IMR-90 (cell line): ENCODE results near the gene PIEZO2. TPM values are rescaled to one million over a fixed set of nuclear protein-coding genes. Genes with fewer than 3 reads are reported as not detected.

ENCODE experiments used
- ATAC-seq: fragments of 200-7000 bp; cut with Tn5 transposase; 2 replicates; pipeline ENCODE4 v1.9.1; 2020; ENCODE audit warnings: low read depth, mild to moderate bottlenecking, moderate library complexity
- BruUV-seq: library from RNA; stranded (reverse); fragments of 400-500 nt; replicated peaks from 2 replicates; lab custom pipeline; 2021; lab: Mats Ljungman, UMichigan
- CTCF ChIA-PET: fragments of 300-600 bp; formaldehyde crosslinking; extraction: SDS; loops from one replicate; lab custom pipeline; 2021; ENCODE audit warnings: antibody characterized with exemption; lab: Yijun Ruan, JAX
- POLR2A ChIA-PET: fragments of 300-600 bp; sonication (Branson Sonifier 250); formaldehyde crosslinking; loops from one replicate; lab custom pipeline; 2022; ENCODE audit warnings: antibody characterized with exemption; ENCODE audit not compliant: unreplicated experiment; lab: Charles Lee
- DNase-seq: peaks from one replicate; pipeline ENCODE4 v3.0.0; 2013
- H2AFZ ChIP-seq: replicated peaks from 2 replicates; pipeline ENCODE3; 2013; ENCODE audit warnings: low read length, mild to moderate bottlenecking; ENCODE audit not compliant: poor library complexity
- H2AK5ac ChIP-seq: 2 replicates; pipeline ENCODE4 v1.6.1; 2013; ENCODE audit warnings: low read depth, low read length, inconsistent platforms
- H2AK9ac ChIP-seq: replicated peaks from 2 replicates; pipeline ENCODE3; 2013; ENCODE audit warnings: mild to moderate bottlenecking, low read depth, low read length, moderate library complexity; ENCODE audit not compliant: poor library complexity
- H2BK120ac ChIP-seq: 2 replicates; pipeline ENCODE4 v1.6.1; 2013; ENCODE audit warnings: low read depth, low read length, inconsistent platforms
- H2BK15ac ChIP-seq: 3 replicates; pipeline ENCODE4 v1.6.1; 2013; ENCODE audit warnings: low read depth, low read length, inconsistent platforms
- H2BK20ac ChIP-seq: 2 replicates; pipeline ENCODE4 v1.6.1; 2013; ENCODE audit warnings: low read depth, mild to moderate bottlenecking, inconsistent platforms, low read length, moderate library complexity
- H2BK5ac ChIP-seq: 2 replicates; pipeline ENCODE4 v1.6.1; 2013; ENCODE audit warnings: mild to moderate bottlenecking, low read depth, low read length, inconsistent platforms; ENCODE audit not compliant: poor library complexity, severe bottlenecking
- H3K14ac ChIP-seq: replicated peaks from 2 replicates; pipeline ENCODE4 v1.6.1; 2013; ENCODE audit warnings: low read depth, low read length, inconsistent platforms
- H3K18ac ChIP-seq: 2 replicates; pipeline ENCODE4 v1.6.1; 2013; ENCODE audit warnings: low read depth, low read length, control low read depth
- H3K23ac ChIP-seq: 2 replicates; pipeline ENCODE4 v1.6.1; 2013; ENCODE audit warnings: low read depth, low read length, inconsistent platforms
- H3K27ac ChIP-seq: 2 replicates; pipeline ENCODE4 v1.5.1; 2013; ENCODE audit warnings: mild to moderate bottlenecking, control low read depth, low read length; ENCODE audit not compliant: insufficient read depth
- H3K27me3 ChIP-seq: 2 replicates; pipeline ENCODE4 v1.6.1; 2013; ENCODE audit warnings: low read length; ENCODE audit not compliant: control insufficient read depth, insufficient read depth
- H3K36me3 ChIP-seq: 2 replicates; pipeline ENCODE4 v1.6.1; 2013; ENCODE audit warnings: low read length, mixed read lengths; ENCODE audit not compliant: control insufficient read depth, insufficient read depth
- H3K4ac ChIP-seq: 2 replicates; pipeline ENCODE4 v1.6.1; 2013; ENCODE audit warnings: low read depth, low read length, inconsistent platforms
- H3K4me1 ChIP-seq: 2 replicates; pipeline ENCODE4 v1.6.1; 2013; ENCODE audit warnings: low read length, mixed read lengths; ENCODE audit not compliant: control insufficient read depth, insufficient read depth
- H3K4me2 ChIP-seq: 2 replicates; pipeline ENCODE4 v1.6.1; 2013; ENCODE audit warnings: low read depth, mild to moderate bottlenecking, control low read depth, low read length, moderate library complexity
- H3K4me3 ChIP-seq: 2 replicates; pipeline ENCODE4 v1.5.1; 2013; ENCODE audit warnings: low read depth, mild to moderate bottlenecking, control low read depth, low read length, moderate library complexity; ENCODE audit not compliant: insufficient read depth
- H3K56ac ChIP-seq: 2 replicates; pipeline ENCODE4 v1.6.1; 2013; ENCODE audit warnings: low read length, inconsistent platforms; ENCODE audit not compliant: insufficient read depth; ENCODE audit errors: extremely low read depth
- H3K79me1 ChIP-seq, 2 experiments: 2 replicates each; pipeline ENCODE4 v1.6.1; 2013; ENCODE audit warnings: low read length in 2 of 2, inconsistent platforms in 1 of 2, low read depth in 1 of 2
- H3K9ac ChIP-seq: 2 replicates; pipeline ENCODE4 v1.6.1; 2013; ENCODE audit warnings: low read depth, low read length, control low read depth
- H3K9me1 ChIP-seq: 2 replicates; pipeline ENCODE4 v1.6.1; 2013; ENCODE audit warnings: low read length, inconsistent platforms; ENCODE audit not compliant: insufficient read depth
- H3K9me3 ChIP-seq: 2 replicates; pipeline ENCODE4 v1.6.1; 2013; ENCODE audit warnings: low read length; ENCODE audit not compliant: control insufficient read depth, insufficient read depth
- H4K20me1 ChIP-seq: 2 replicates; pipeline ENCODE4 v1.6.1; 2013; ENCODE audit warnings: low read length, inconsistent platforms; ENCODE audit not compliant: insufficient read depth
- H4K5ac ChIP-seq: 2 replicates; pipeline ENCODE4 v1.6.1; 2013; ENCODE audit warnings: mild to moderate bottlenecking, low read depth, low read length, control low read depth
- H4K8ac ChIP-seq, 2 experiments: 2 replicates each; pipeline ENCODE4 v1.6.1; 2013; ENCODE audit warnings: low read depth in 2 of 2, low read length in 2 of 2, control low read depth in 1 of 2, inconsistent platforms in 1 of 2
- H4K91ac ChIP-seq: 2 replicates; pipeline ENCODE4 v1.6.1; 2013; ENCODE audit warnings: low read depth, low read length, inconsistent platforms; ENCODE audit not compliant: insufficient read depth
- BHLHE40 ChIP-seq: fragments of 150-350 bp; IDR thresholded peaks from 2 replicates; pipeline ENCODE4 v1.6.1; 2016; ENCODE audit warnings: mild to moderate bottlenecking, low read depth, low read length
- CEBPB ChIP-seq: IDR thresholded peaks from 2 replicates; pipeline ENCODE4 v1.6.1; 2012; ENCODE audit warnings: low read depth, low read length, improper control_type of control experiment
- CHD1 ChIP-seq: IDR thresholded peaks from 2 replicates; pipeline ENCODE4 v1.6.1; 2012; ENCODE audit warnings: low read depth, low read length, improper control_type of control experiment
- FOS ChIP-seq: fragments of 150-350 bp; IDR thresholded peaks from 2 replicates; pipeline ENCODE4 v1.6.1; 2016; ENCODE audit warnings: low read depth, low read length
- MAFK ChIP-seq: IDR thresholded peaks from 2 replicates; pipeline ENCODE4 v1.6.1; 2012; ENCODE audit warnings: low read depth, low read length, improper control_type of control experiment
- MAZ ChIP-seq: IDR thresholded peaks from 2 replicates; pipeline ENCODE4 v1.6.1; 2012; ENCODE audit warnings: low read depth, mild to moderate bottlenecking, low read length, improper control_type of control experiment, moderate library complexity, borderline replicate concordance
- MXI1 ChIP-seq: IDR thresholded peaks from 2 replicates; pipeline ENCODE4 v1.6.1; 2012; ENCODE audit warnings: low read depth, mild to moderate bottlenecking, low read length, moderate library complexity, borderline replicate concordance
- NFE2L2 ChIP-seq: fragments of 150-350 bp; IDR thresholded peaks from 2 replicates; pipeline ENCODE4 v1.6.1; 2016; ENCODE audit warnings: low read depth, mild to moderate bottlenecking, low read length
- POLR2A ChIP-seq: IDR thresholded peaks from 2 replicates; pipeline ENCODE4 v1.6.1; 2012; ENCODE audit warnings: mild to moderate bottlenecking, low read depth, low read length
- RAD21 ChIP-seq: IDR thresholded peaks from 2 replicates; pipeline ENCODE4 v1.6.1; 2012; ENCODE audit warnings: low read length, improper control_type of control experiment
- RCOR1 ChIP-seq: IDR thresholded peaks from 2 replicates; pipeline ENCODE4 v1.6.1; 2012; ENCODE audit warnings: mild to moderate bottlenecking, low read length, improper control_type of control experiment; ENCODE audit not compliant: insufficient replicate concordance
- RFX5 ChIP-seq: IDR thresholded peaks from 2 replicates; pipeline ENCODE4 v1.8.0; 2012; ENCODE audit warnings: low read depth, mild to moderate bottlenecking, low read length, moderate library complexity
- SMC3 ChIP-seq: fragments of 150-350 bp; IDR thresholded peaks from 2 replicates; pipeline ENCODE4 v1.6.1; 2016; ENCODE audit warnings: low read depth, mild to moderate bottlenecking, antibody characterized with exemption, low read length, moderate library complexity
- WGBS, 2 experiments: methylation state at CpG; one replicate each; pipeline versions ENCODE4 v1.1.5 to v1.1.7; 2013; ENCODE audit warnings: missing lambda C conversion rate in 2 of 2; ENCODE audit not compliant: insufficient read length in 1 of 2; ENCODE audit errors: extremely low coverage in 2 of 2; 5-methylcytosine and 5-hydroxymethylcytosine counted together
- dilution Hi-C: fragments of 300-500 bp; cut with HindIII; formaldehyde crosslinking; loops from one replicate; pipeline ENCODE4 v1.14.3; 2018; ENCODE audit warnings: low sequenced_read_pairs; ENCODE audit not compliant: unreplicated experiment
- in situ Hi-C: fragments of 300-500 bp; cut with MboI; formaldehyde crosslinking; loops from 3 replicates; pipeline ENCODE4 v1.14.3; 2019; ENCODE audit warnings: low sequenced_read_pairs, inconsistent platforms, mixed read lengths
- intact Hi-C: fragments of 100-400 bp; cut with micrococcal nuclease; formaldehyde crosslinking; loops from 2 replicates; pipeline ENCODE4 v1.10.0; 2022
- polyA plus RNA-seq, 3 experiments: library from polyadenylated mRNA; depleted of rRNA; stranded (reverse); fragments of >200 nt; gene quantifications; 2 replicates each; pipeline ENCODE4 v1.2.3, GENCODE V29; 2012; ENCODE audit warnings: low replicate concordance in 1 of 3
- total RNA-seq: library from RNA; depleted of rRNA; stranded (reverse); fragments of >200 nt; gene quantifications from 2 replicates; pipeline ENCODE4 v1.2.3, GENCODE V29; 2012
- TF ChIP-seq, protein P1 (sequence below): fragments of 150-350 bp; IDR thresholded peaks from 2 replicates; pipeline ENCODE4 v1.6.1; 2016; ENCODE audit warnings: low read depth, mild to moderate bottlenecking, low read length, moderate library complexity, borderline replicate concordance
- TF ChIP-seq, protein P2 (sequence below): fragments of 150-350 bp; IDR thresholded peaks from 2 replicates; pipeline ENCODE4 v1.6.1; 2017; ENCODE audit warnings: mild to moderate bottlenecking, antibody characterized with exemption, low read length, low read depth
- TF ChIP-seq, protein P3 (sequence below): conservative IDR thresholded peaks from 2 replicates; pipeline ENCODE4 v1.5.1; 2012; ENCODE audit warnings: mild to moderate bottlenecking, low read depth, low read length, improper control_type of control experiment

Gene PIEZO2
- total and polyA plus RNA-seq, 2 of the 4 experiments (the other 2 are of a cell fraction): 2.4 to 4.1 TPM

DNA sequence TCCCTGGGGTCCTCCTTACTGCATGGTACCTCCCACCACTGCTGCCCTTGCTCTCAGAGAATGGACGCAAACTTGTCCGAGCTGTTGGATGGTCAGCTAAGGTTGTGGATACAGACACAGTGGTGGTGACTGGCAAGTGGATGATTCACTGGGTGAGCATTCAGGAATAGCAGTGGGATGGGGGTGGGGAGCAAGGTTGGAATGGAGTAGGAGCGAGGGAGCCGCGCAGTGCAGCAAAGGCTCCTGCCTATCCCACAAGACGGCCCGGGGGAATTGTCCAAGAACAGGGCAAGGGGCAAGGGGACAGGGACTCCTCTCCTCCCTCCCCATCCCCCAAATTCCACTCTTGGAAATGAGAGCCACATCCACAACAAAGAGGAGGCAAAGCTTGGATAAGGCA lies 102.2 kb downstream of the PIEZO2 start:
- Histone ChIP-seq H2BK5ac (no peak overlapping the region), H2AK9ac (no peak overlapping the region), H4K20me1 (no peaks in the 10 kb centered on the region), H3K79me1 (peaks cover 3 to 11% of the 10 kb centered on the region in 2 experiments; a peak in 2 of 4 replicates), H3K4me2 (no peak overlapping the region), H3K27me3 (no peaks in the 10 kb centered on the region), H3K9me1 (peaks cover 13% of the 10 kb centered on the region), H3K4me3 (no peak overlapping the region), H3K4ac (peak overlapping the region; percentile 62), H3K9me3 (no peaks in the 10 kb centered on the region), H3K4me1 (peaks cover 12% of the 10 kb centered on the region), H3K23ac (no peak overlapping the region; the same call in 1 of the 2 replicates), H2AK5ac (no peak overlapping the region; the same call in 1 of the 2 replicates), H4K8ac (peak overlapping the region in 1 of 2 experiments; percentile 57; a peak in 1 of 4 replicates), H2BK15ac (no peak overlapping the region), H3K14ac (peak overlapping the region; percentile 37; the same call in 1 of the 2 replicates), H3K36me3 (no peaks in the 10 kb centered on the region), H2AFZ (peak overlapping the region; percentile 65), H3K56ac (no peak overlapping the region), H4K5ac (no peak overlapping the region), H4K91ac (peak overlapping the region; percentile 52), H3K27ac (no peak overlapping the region), H2BK120ac (peak overlapping the region; percentile 71), H2BK20ac (peak overlapping the region; percentile 65), H3K18ac (peak overlapping the region; percentile 38; the same call in 1 of the 2 replicates), H3K9ac (no peak overlapping the region)
- WGBS, 2 experiments: no CpG with 5 or more reads among the region's 7 CpGs
- POLR2A ChIA-PET: no interaction called here
- in situ Hi-C loops (no loop called here), intact Hi-C loops (loop anchor here (10.0 kb wide), 1 partner anchor 468 kb away; no protein-coding TSS in a partner anchor), dilution Hi-C loops (no loop called here)
- ATAC-seq (peak; percentile 64; the same call in 1 of the 2 replicates), DNase-seq (peak; percentile 30)
- CTCF ChIA-PET: no interaction called here
- no TSS peak for BruUV-seq
- TF ChIP-seq, protein P1, sequence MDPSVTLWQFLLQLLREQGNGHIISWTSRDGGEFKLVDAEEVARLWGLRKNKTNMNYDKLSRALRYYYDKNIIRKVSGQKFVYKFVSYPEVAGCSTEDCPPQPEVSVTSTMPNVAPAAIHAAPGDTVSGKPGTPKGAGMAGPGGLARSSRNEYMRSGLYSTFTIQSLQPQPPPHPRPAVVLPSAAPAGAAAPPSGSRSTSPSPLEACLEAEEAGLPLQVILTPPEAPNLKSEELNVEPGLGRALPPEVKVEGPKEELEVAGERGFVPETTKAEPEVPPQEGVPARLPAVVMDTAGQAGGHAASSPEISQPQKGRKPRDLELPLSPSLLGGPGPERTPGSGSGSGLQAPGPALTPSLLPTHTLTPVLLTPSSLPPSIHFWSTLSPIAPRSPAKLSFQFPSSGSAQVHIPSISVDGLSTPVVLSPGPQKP: no peak
- TF ChIP-seq MAFK (no peak), NFE2L2 (no peak), MAZ (no peak), FOS (no peak), CHD1 (no peak), MXI1 (no peak), BHLHE40 (no peak), RAD21 (no peak), SMC3 (no peak), RCOR1 (no peak), POLR2A (no peak), RFX5 (no peak), CEBPB (no peak)
- TF ChIP-seq, protein P2, sequence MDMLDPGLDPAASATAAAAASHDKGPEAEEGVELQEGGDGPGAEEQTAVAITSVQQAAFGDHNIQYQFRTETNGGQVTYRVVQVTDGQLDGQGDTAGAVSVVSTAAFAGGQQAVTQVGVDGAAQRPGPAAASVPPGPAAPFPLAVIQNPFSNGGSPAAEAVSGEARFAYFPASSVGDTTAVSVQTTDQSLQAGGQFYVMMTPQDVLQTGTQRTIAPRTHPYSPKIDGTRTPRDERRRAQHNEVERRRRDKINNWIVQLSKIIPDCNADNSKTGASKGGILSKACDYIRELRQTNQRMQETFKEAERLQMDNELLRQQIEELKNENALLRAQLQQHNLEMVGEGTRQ: no peak
- TF ChIP-seq, protein P3, sequence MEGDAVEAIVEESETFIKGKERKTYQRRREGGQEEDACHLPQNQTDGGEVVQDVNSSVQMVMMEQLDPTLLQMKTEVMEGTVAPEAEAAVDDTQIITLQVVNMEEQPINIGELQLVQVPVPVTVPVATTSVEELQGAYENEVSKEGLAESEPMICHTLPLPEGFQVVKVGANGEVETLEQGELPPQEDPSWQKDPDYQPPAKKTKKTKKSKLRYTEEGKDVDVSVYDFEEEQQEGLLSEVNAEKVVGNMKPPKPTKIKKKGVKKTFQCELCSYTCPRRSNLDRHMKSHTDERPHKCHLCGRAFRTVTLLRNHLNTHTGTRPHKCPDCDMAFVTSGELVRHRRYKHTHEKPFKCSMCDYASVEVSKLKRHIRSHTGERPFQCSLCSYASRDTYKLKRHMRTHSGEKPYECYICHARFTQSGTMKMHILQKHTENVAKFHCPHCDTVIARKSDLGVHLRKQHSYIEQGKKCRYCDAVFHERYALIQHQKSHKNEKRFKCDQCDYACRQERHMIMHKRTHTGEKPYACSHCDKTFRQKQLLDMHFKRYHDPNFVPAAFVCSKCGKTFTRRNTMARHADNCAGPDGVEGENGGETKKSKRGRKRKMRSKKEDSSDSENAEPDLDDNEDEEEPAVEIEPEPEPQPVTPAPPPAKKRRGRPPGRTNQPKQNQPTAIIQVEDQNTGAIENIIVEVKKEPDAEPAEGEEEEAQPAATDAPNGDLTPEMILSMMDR: no peak
